ENCODE results near the gene FBXL4.
A peak's percentile ranks its signal among the peaks of the same experiment; 100 is the strongest.

FBXL4 gene

GRCh38 chr6:98877250-98877649 is 70.5 kb downstream of the FBXL4 start:
- DNase-seq: no peak

- DNase-seq: no peak
Measured at GRCh38 chr6:98875375-98875774, 72.4 kb downstream of the FBXL4 start.

- DNase-seq: no peak
Measured at GRCh38 chr6:98871821-98872220, 75.9 kb downstream of the FBXL4 start.

- peak in 1 of 2 experiments; percentile 2 for DNase-seq
Measured at GRCh38 chr6:98871057-98871456, 76.7 kb downstream of the FBXL4 start.

- no peak for DNase-seq
Measured at GRCh38 chr6:98864497-98864896, 83.2 kb downstream of the FBXL4 start.

GRCh38 chr6:98848539-98849242 is 99.1 kb downstream of the FBXL4 start:
- no peak for DNase-seq

GRCh38 chr6:98847779-98848538 is 99.8 kb downstream of the FBXL4 start:
- DNase-seq: no peak

- DNase-seq: no peak
Measured at GRCh38 chr6:98847416-98847778, 100.3 kb downstream of the FBXL4 start.

- no peak for DNase-seq
Measured at GRCh38 chr6:98846021-98846380, 101.7 kb downstream of the FBXL4 start.

- DNase-seq: peak; percentile 66 to 77
Measured at GRCh38 chr6:98845211-98846020, 102.3 kb downstream of the FBXL4 start.

- no peak for DNase-seq
Measured at GRCh38 chr6:98844244-98845210, 103.2 kb downstream of the FBXL4 start.

- no peak for DNase-seq
Measured at GRCh38 chr6:98843271-98844243, 104.2 kb downstream of the FBXL4 start.

GRCh38 chr6:98842342-98843180 is 105.2 kb downstream of the FBXL4 start:
- DNase-seq: no peak

- DNase-seq: no peak
Measured at GRCh38 chr6:98841621-98842341, 106.0 kb downstream of the FBXL4 start.

- DNase-seq: no peak
Measured at GRCh38 chr6:98840996-98841513, 106.7 kb downstream of the FBXL4 start.

- no peak for DNase-seq
Measured at GRCh38 chr6:98840385-98840784, 107.4 kb downstream of the FBXL4 start.

GRCh38 chr6:98839781-98840361 is 107.9 kb downstream of the FBXL4 start:
- DNase-seq: peak in 1 of 2 experiments; percentile 6

GRCh38 chr6:98838975-98839374 is 108.8 kb downstream of the FBXL4 start:
- no peak for DNase-seq

- no peak for DNase-seq
Measured at GRCh38 chr6:98838032-98838431, 109.7 kb downstream of the FBXL4 start.

Measured in NCI-H1930 (cell line).